GM12878 (cell line): ENCODE results near the gene PIP4K2B. TPM values are rescaled to one million over a fixed set of nuclear protein-coding genes. Genes with fewer than 3 reads are reported as not detected.
A peak's percentile ranks its signal among the peaks of the same experiment; 100 is the strongest.

ENCODE experiments used
- ASH2L ChIP-seq: fragments of 300-600, 200-600 bp; sonication (generic); IDR thresholded peaks from 2 replicates; pipeline ENCODE4 v1.6.1; 2017; ENCODE audit warnings: low read depth, mild to moderate bottlenecking, borderline replicate concordance
- BACH1 ChIP-seq: fragments of 450-650 bp; IDR thresholded peaks from 2 replicates; pipeline ENCODE4 v1.6.1; 2017; ENCODE audit warnings: mild to moderate bottlenecking, borderline replicate concordance
- BCL11A ChIP-seq: IDR thresholded peaks from 2 replicates; pipeline ENCODE4 v1.6.1; 2011; ENCODE audit warnings: low read depth, low read length
- CBX5 ChIP-seq: sonication (generic); IDR thresholded peaks from 2 replicates; pipeline ENCODE4 v1.6.1; 2016; ENCODE audit warnings: low read depth, moderate library complexity, mild to moderate bottlenecking, inconsistent platforms
- CHD2 ChIP-seq: IDR thresholded peaks from 2 replicates; pipeline ENCODE4 v1.6.1; 2011; ENCODE audit warnings: low read depth, low read length, improper control_type of control experiment, borderline replicate concordance
- E2F8 ChIP-seq: fragments of 450-650 bp; IDR thresholded peaks from 2 replicates; pipeline ENCODE4 v1.6.1; 2018; ENCODE audit warnings: mild to moderate bottlenecking, low read depth, moderate library complexity; ENCODE audit not compliant: partially characterized antibody
- ESRRA ChIP-seq: IDR thresholded peaks from 2 replicates; pipeline ENCODE4 v1.6.1; 2012; ENCODE audit warnings: mild to moderate bottlenecking, low read length, improper control_type of control experiment
- ETV6 ChIP-seq, 2 experiments: fragments of 450-650 bp in 1 of 2; IDR thresholded peaks in 1 of 2; conservative IDR thresholded peaks in 1 of 2; 2 replicates each; pipeline ENCODE4 v1.6.1; 2014; ENCODE audit warnings: antibody characterized with exemption in 1 of 2, borderline replicate concordance in 1 of 2, low read depth in 1 of 2, mild to moderate bottlenecking in 1 of 2, moderate library complexity in 1 of 2
- FOXK2 ChIP-seq: fragments of 450-650 bp; IDR thresholded peaks from 2 replicates; pipeline ENCODE4 v1.6.1; 2017; ENCODE audit warnings: mild to moderate bottlenecking, moderate library complexity
- GABPA ChIP-seq: IDR thresholded peaks from 2 replicates; pipeline ENCODE4 v1.6.1; 2014; ENCODE audit warnings: antibody characterized with exemption, low read depth, mild to moderate bottlenecking, inconsistent platforms
- GATAD2B ChIP-seq: fragments of 450-650 bp; conservative IDR thresholded peaks from 2 replicates; pipeline ENCODE4 v1.6.1; 2017; ENCODE audit warnings: low read depth, mild to moderate bottlenecking, moderate library complexity
- IRF5 ChIP-seq: fragments of 450-650 bp; IDR thresholded peaks from 2 replicates; pipeline ENCODE4 v1.6.1; 2017; ENCODE audit warnings: borderline replicate concordance
- KDM1A ChIP-seq: fragments of 200-600 bp; sonication (generic); IDR thresholded peaks from 2 replicates; pipeline ENCODE4 v1.6.1; 2016; ENCODE audit warnings: borderline replicate concordance
- LARP7 ChIP-seq: fragments of 450-650 bp; IDR thresholded peaks from 2 replicates; pipeline ENCODE4 v1.6.1; 2017; ENCODE audit warnings: mild to moderate bottlenecking
- PAX8 ChIP-seq: fragments of 450-650 bp; IDR thresholded peaks from 2 replicates; pipeline ENCODE4 v1.6.1; 2017; ENCODE audit warnings: mild to moderate bottlenecking, moderate library complexity
- POLR2AphosphoS5 ChIP-seq: IDR thresholded peaks from 2 replicates; pipeline ENCODE4 v1.6.1; 2011; ENCODE audit warnings: mild to moderate bottlenecking, low read length, inconsistent platforms
- RBBP5 ChIP-seq: fragments of 200-600 bp; sonication (generic); conservative IDR thresholded peaks from 2 replicates; pipeline ENCODE4 v1.6.1; 2016
- SIX5 ChIP-seq: IDR thresholded peaks from 2 replicates; pipeline ENCODE4 v1.6.1; 2011; ENCODE audit warnings: mild to moderate bottlenecking, low read depth, low read length, moderate library complexity; ENCODE audit not compliant: severe bottlenecking
- SKIL ChIP-seq: fragments of 450-650 bp; IDR thresholded peaks from 2 replicates; pipeline ENCODE4 v1.6.1; 2017; ENCODE audit warnings: mild to moderate bottlenecking, low read depth, inconsistent platforms; ENCODE audit not compliant: poor library complexity, severe bottlenecking
- SUPT20H ChIP-seq: IDR thresholded peaks from 2 replicates; pipeline ENCODE4 v1.6.1; 2011; ENCODE audit warnings: low read depth, mild to moderate bottlenecking, low read length, moderate library complexity, borderline replicate concordance; ENCODE audit not compliant: control insufficient read depth
- TBL1XR1 ChIP-seq: IDR thresholded peaks from 2 replicates; pipeline ENCODE4 v1.6.1; 2012; ENCODE audit warnings: low read depth, low read length, improper control_type of control experiment
- YBX1 ChIP-seq: fragments of 450-650 bp; IDR thresholded peaks from 2 replicates; pipeline ENCODE4 v1.6.1; 2016; ENCODE audit warnings: antibody characterized with exemption
- ZSCAN29 ChIP-seq: fragments of 450-650 bp; IDR thresholded peaks from 2 replicates; pipeline ENCODE4 v1.6.1; 2017; ENCODE audit warnings: mild to moderate bottlenecking, moderate library complexity
- polyA plus RNA-seq, 11 experiments: library from polyadenylated mRNA; depleted of rRNA in 4 of 11; unstranded in 6 of 11; stranded (reverse) in 5 of 11; fragments of >200 nt; fragmentation: Nextera tagmentation in 4 of 11; fragmentation: Illumina TruSeq in 1 of 11; extraction: Ambion mirVana in 4 of 11; extraction: Trizol in 1 of 11; gene quantifications; 1 replicate in 1 of 11; 2 replicates in 10 of 11; pipeline versions ENCODE4 v1.2.1 to v1.2.3, GENCODE V29; 2011 to 2016; ENCODE audit warnings: inconsistent platforms in 2 of 11, missing spikeins in 2 of 11, low read depth in 1 of 11
- total RNA-seq, 4 experiments: library from RNA; depleted of rRNA in 3 of 4; stranded (reverse); fragments of >200 nt in 3 of 4; fragmentation: Illumina TruSeq in 1 of 4; extraction: Trizol in 1 of 4; gene quantifications; 2 replicates each; pipeline versions ENCODE4 v1.2.1 to v1.2.3, GENCODE V29; 2013 to 2021
- TF ChIP-seq, protein P1 (sequence below): IDR thresholded peaks from 2 replicates; pipeline ENCODE4 v1.6.1; 2011; ENCODE audit warnings: borderline replicate concordance, low read depth, mild to moderate bottlenecking, moderate library complexity, mixed read lengths, low read length; ENCODE audit not compliant: insufficient read depth; ENCODE audit errors: extremely low read length

PIP4K2B gene
- total and polyA plus RNA-seq, 10 of the 15 experiments (the other 5 are each of a cell fraction or from before 2014, with no cell fraction given) = 3.8 to 30.3 (median 18.2) TPM

DNA sequence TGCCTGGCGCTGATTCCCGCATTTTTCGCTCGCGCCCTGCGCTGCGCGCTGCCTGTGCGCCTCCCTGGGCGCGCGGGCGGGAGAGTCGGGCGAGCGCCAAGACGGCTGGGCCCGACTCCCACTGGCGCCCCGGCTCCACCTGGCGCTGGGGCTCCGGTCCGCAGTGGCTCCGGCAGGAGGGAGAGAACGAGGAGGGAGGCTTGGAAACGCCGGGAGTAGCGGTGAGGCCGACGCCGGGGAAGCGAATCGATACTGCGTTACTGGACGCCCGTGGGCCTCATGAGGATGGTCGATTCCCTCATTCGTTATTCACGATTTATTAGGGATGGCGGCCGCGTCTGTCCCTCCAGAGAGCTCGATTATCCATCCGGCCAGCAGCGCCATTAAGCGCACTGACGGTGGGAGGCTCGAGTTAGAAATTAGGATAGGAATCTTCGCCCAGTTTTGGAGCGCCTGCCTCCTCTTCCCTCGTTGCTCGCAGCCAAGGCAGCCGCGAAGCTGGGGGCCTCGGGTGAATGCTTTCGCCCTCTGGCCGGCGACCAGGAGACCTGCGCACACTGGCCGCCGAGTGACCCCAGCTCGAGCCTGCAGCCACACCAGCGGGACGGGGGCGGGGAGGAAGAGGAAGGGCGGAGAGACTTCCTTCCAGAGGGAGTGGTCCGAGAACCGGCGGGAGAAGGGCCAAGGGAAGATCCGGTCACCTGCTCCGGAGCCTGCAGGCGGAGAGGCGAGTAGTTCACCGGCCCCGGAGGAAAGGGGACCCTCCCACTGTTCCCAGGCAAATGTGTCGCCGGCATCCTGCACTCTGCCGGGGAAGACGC, 49.9 kb downstream of the PIP4K2B start (continued):
- TF ChIP-seq RBBP5 = no peak
- no peak for TF ChIP-seq KDM1A
- TF ChIP-seq YBX1 = no peak
- no peak for TF ChIP-seq ESRRA
- TF ChIP-seq ETV6 (conservative IDR thresholded peaks at IDR 0.05 in 1 of 2, IDR thresholded peaks at IDR 0.05 in 1 of 2; ENCODE audit: borderline replicate concordance in 1 of 2, low read depth in 1 of 2) = peak in 1 of 2 experiments; percentile 52; a peak in 1 of 4 replicates
- TF ChIP-seq GATAD2B = peak; percentile 54; the same call in 1 of the 2 replicates
- TF ChIP-seq FOXK2 = no peak
- no peak for TF ChIP-seq TBL1XR1
- TF ChIP-seq POLR2AphosphoS5 = no peak
- no peak for TF ChIP-seq ASH2L
- TF ChIP-seq, protein P1, sequence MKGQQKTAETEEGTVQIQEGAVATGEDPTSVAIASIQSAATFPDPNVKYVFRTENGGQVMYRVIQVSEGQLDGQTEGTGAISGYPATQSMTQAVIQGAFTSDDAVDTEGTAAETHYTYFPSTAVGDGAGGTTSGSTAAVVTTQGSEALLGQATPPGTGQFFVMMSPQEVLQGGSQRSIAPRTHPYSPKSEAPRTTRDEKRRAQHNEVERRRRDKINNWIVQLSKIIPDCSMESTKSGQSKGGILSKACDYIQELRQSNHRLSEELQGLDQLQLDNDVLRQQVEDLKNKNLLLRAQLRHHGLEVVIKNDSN = no peak
- TF ChIP-seq GABPA = no peak; the same call in 1 of the 2 replicates
- TF ChIP-seq CHD2 = peak; percentile 51; the same call in 1 of the 2 replicates
- no peak for TF ChIP-seq CBX5
- no peak for TF ChIP-seq BCL11A
- TF ChIP-seq BACH1 = no peak
- TF ChIP-seq SKIL = no peak
- no peak for TF ChIP-seq SIX5
- TF ChIP-seq IRF5 = no peak
- no peak for TF ChIP-seq PAX8
- TF ChIP-seq E2F8 = no peak
- peak; percentile 12; the same call in 1 of the 2 replicates for TF ChIP-seq LARP7
- no peak for TF ChIP-seq SUPT20H
- TF ChIP-seq ZSCAN29 = no peak
